HG03060 (cell line): ENCODE measurements around the gene WDR62.

Experiments used
- ATAC-seq: cut with Tn5 transposase; IDR thresholded peaks from one replicate; pipeline ENCODE4 v1.9.1; 2021; ENCODE audit warnings: low read depth, moderate number of reproducible peaks; ENCODE audit not compliant: unreplicated experiment

WDR62 gene

GRCh38 chr19:36139120-36139472 is 84.4 kb downstream of the WDR62 start:
- no peak for ATAC-seq

DNA sequence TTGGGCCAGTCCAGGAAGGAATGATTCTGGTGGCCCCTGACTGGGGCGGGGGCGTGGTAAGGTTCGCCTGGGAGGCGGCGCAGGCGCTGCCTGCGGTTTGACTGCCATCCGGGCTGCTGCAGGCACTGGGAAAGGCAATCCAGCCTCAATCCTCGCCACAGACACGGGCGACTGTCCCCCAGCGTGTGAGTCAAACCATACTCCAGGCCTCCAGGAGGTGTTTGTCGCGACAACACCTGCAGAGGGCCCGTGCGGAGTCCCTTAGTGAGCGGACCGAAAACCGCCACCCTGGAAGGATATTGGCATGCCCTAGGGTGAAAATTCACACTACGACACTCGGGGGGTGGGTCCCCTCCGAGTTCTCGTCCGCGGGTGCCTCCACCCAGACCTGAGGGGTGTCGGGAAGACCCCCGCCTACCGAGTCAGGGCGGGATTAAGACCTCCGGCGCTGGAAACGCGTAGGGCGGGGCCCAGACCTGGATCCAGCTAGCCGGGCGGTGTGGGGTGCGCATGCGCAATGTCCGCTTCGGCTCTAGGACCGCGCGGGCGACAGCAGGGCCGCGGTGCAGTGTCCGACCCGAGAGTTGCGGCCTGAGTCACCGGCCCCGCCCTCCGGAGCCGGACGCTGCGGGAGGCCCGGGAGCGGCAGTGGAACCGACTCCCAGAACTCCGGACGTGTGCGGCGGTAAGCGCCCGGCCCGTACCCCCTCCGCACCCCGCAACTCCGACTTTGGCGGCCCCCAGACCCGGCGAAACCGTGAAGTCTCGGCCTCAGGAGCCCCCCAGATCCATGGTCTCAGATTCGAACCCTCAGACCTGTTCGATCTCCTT is 85.0 kb downstream of the WDR62 start, which contains the start of gene CAPNS1:
Gene CAPNS1, plus strand, starts transcription at position 594 of the 831 bp plus-strand sequence. CDS start 946 bp downstream, outside the sequence.
- peak; percentile 74 for ATAC-seq

GRCh38 chr19:36140304-36141038 is 85.8 kb downstream of the WDR62 start:
- no peak for ATAC-seq

GRCh38 chr19:36141039-36141927 is 86.6 kb downstream of the WDR62 start:
- ATAC-seq: no peak

- ATAC-seq: no peak
These were observed 87.3 kb downstream of the WDR62 start for GRCh38 chr19:36142046-36142445.

DNA sequence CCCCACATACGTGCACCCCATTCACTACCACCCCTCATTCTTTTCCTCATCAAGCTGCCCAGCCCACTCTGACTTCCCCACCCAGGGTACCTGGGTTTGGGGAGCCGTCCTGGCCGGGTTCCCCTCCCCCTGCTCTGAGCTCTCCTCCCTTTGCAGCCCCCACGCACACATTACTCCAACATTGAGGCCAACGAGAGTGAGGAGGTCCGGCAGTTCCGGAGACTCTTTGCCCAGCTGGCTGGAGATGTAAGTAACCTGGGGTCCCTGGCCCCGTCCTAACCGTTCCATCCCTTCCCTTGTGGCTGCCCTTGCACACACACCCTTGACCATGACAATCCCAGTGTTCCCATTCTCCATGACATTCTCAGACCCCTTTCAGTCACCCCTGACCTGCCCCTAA is 87.8 kb downstream of the WDR62 start:
- no peak for ATAC-seq

GRCh38 chr19:36144624-36145023 is 89.9 kb downstream of the WDR62 start:
- no peak for ATAC-seq

DNA sequence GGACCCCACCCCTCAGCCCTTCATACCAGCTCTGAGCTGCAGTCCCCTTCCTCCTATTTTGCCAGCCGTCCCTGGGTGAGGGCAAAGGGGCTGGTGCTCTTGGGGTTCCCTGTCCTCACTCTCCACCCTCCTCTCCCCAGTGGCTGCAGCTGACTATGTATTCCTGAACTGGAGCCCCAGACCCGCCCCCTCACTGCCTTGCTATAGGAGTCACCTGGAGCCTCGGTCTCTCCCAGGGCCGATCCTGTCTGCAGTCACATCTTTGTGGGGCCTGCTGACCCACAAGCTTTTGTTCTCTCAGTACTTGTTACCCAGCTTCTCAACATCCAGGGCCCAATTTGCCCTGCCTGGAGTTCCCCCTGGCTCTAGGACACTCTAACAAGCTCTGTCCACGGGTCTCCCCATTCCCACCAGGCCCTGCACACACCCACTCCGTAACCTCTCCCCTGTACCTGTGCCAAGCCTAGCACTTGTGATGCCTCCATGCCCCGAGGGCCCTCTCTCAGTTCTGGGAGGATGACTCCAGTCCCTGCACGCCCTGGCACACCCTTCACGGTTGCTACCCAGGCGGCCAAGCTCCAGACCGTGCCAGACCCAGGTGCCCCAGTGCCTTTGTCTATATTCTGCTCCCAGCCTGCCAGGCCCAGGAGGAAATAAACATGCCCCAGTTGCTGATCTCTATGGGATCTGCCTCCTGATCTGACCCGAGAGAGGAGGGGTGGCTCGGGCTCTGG is 95.1 kb downstream of the WDR62 start:
- ATAC-seq: no peak

DNA sequence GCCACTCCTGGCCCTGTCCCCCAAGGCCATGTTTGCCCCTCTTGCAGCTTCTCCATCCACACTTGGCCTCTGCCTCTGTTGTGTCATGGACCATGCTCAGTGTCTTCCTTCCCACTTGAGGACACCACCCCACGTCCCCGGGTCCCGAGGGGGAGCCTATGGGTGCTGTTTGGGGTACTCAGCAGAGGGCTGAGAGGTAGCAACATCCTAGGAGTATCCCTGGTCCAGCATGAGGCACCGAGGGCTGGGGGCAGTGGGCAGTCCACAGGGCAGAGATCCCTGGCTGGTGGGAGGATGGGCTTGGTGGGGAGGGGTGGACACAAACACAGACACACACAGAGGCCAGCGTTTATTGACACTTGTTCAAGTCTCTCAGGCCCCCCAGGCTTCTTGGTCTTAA is 95.9 kb downstream of the WDR62 start:
- no peak for ATAC-seq

DNA sequence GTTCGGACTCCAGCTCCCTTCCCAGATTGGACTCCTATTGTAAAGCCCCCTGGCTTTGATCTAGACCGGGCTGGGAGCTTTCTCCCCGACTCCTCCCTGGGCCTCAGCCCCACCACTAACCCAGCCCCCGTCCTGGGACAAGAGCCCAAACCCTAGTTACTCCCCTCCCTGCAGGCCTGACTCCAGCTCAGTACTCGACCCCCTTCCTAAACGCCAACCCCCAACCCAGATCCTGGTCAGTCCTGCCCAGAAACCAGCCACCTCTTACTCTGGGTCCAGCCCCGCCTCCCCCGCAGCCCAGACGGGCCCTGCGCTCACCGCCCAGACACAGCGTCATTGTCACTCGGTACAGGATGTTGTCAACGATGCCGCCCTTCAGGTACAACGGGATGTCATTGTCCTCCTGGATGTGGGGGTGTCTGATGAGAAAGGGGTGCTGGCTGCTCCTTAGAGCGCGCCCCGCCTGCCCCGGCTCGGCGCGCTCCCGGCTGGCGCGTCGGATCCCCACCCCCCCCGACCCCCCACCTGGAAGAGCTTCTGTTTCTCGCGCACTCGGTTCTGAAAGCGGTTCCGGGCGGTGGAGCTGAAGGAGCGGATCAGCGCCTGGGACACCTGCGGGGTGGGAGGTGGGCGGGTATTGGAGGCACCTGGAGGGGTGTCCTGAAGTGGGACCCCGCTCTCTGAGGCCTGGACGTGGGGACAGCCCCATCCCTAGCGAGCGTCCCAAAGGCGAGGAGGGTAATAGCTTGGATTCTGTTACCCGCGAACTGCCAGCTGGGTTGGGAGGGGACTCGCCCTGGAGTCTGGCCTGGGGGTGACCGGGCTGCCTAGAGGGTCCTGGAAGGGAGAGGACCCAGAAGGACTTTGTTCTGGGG is 96.7 kb downstream of the WDR62 start:
- ATAC-seq: no peak

GRCh38 chr19:36152019-36152351 is 97.3 kb downstream of the WDR62 start:
- no peak for ATAC-seq

- ATAC-seq: no peak
These were observed 97.8 kb downstream of the WDR62 start, which contains the start of gene COX7A1 for GRCh38 chr19:36152352-36153091. Gene COX7A1, minus strand, starts transcription at chr19:36152447. Its CDS starts 40 bp downstream, at chr19:36152407.

GRCh38 chr19:36153126-36153525 is 98.4 kb downstream of the WDR62 start:
- ATAC-seq: no peak
